NCI-H2081 (cell line): Measurements from ENCODE around the gene CADM2.

Experiments used
- DNase-seq, 2 experiments: peaks; one replicate each; lab custom pipeline; 2025; lab: John Stamatoyannopoulos, UW

The CADM2 gene

DNA sequence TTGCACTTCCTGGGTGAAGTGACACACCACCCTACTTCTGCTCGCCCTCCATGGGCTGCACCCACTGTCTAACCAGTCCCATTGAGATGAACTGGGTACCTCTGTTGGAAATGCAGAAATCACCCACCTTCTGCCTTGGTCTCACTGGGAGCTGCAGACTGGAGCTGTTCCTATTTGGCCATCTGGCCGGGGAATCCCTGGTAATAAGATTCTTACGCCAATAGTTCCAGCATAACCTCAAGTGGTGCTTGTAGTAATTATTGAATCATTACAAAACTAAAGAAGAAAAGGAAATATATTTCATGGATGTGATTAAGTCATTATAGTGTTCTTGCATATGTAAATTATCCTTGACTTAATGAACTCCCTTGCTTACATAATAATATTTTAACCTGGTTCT, 841.9 kb downstream of the CADM2 start:
- DNase-seq = no peak

- peak; percentile 22 to 62 for DNase-seq
Measured at GRCh38 chr3:85801955-85802354, 843.2 kb downstream of the CADM2 start.

- no peak for DNase-seq
Measured at GRCh38 chr3:85808755-85809154, 850.0 kb downstream of the CADM2 start.

DNA sequence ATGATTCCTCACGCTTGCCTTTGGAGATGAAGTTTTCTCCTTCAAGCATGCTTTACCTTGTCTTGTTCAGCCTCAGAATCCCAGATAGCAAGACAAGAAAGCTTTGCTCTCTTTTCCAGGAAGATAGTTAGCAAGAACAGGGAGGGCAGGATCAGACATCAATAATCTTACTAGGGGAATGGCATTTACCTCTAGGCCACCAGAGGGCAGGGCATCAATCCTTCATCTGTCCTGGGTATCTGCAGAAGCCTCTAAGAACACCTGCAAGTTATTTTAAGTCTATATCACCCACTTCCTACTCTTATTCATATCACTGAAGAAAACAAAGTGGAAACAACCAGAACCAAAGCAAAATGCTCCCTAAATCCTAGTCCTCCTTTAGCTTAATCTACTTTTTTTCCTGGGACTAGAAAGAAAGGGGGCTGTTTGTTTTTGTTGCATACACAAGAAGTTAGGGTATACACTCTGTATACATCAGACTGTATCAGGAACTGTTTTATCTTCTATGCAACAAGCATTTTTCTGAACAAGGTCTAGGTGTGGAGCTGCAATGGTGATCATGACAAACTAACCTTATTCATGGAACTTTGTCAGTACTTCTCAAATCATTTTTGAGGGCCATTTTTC, 862.5 kb downstream of the CADM2 start:
- peak; percentile 41 to 42 for DNase-seq

DNA sequence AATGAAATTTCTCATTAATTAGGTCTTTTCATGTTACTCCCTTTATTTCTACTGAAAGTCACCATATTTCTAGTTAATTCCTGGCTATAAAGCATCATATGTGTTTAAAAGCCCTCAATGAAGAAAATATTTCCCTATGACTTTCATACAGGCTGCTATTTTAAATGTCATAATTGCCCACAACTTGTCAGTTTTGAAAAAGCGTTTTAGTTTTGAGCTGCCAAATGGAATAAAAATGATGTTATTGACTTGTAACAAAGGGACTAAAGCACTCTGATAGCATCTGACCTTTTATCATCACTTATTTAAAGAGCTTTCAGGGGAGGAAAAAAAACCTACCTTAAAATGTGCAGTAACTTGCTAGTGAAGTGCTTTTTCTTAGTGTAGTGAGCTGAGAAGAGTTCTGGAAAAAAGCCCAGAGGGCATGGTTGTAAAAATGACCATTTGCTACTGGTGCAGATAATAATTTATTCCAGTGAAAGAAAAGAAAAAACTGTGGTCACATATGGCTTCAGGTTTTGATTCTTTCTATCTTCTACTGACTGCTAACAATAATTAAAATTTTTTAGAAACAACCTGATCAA, 877.2 kb downstream of the CADM2 start:
- no peak for DNase-seq

DNA sequence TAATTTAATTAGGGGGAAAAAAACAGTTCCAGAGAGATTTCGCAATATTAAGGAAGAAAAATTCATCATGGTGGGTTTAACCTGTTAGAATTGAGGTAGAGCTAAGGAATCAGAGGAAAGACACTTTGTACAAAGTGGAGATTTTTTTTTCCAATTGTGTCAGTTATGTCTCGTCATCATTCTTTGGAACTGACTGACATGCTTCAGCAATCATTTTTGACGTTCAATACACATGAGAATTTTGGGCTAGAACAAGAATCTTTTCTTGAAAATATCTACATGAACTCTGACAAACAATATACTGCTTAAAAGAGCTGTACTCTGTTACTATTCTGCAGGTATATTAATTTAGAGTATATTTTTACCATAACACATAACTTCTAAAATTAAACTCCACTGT, 878.6 kb downstream of the CADM2 start:
- no peak for DNase-seq

GRCh38 chr3:85838921-85839320, 880.1 kb downstream of the CADM2 start:
- peak; percentile 34 to 82 for DNase-seq

DNA sequence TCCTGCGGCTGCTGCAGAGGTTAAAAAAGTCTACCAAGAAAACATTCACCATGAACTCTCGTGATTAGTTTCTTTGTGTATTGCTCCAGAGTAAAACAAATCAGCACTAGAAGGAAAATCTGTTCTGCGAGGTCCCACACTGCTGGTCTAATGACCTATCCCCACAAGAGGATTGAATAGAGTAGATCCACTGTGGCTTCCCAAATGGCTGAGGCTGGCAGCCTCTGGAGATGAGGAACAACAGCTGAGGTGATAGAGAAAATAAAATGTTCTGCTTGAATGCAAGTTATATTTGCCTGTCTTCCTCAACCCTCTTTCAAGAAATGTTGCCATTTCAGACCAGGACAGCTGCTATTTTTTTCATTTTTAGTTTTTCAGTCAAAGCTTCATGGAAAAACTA, 883.3 kb downstream of the CADM2 start:
- no peak for DNase-seq

- peak; percentile 30 to 72 for DNase-seq
Measured at GRCh38 chr3:85846940-85847339, 888.2 kb downstream of the CADM2 start.

DNA sequence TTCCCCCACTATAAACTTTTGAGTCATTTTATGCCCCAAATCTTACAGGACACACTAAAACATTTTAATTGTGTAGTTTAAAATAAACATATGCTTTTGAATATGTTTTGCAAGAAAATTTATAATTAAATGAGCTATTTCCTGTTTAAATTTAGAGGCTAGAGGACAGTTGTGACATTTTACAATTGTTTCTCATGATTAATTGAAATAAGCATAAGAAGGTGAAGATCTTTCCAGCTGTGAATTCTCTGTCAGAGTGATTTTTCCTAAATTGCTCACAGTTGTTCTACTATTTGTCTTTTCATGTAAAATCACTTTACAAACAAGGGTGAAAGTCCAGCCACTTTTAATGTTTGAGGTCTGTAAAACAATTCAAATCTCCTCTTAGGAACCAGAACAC, 892.3 kb downstream of the CADM2 start:
- peak in 1 of 2 experiments; percentile 25 for DNase-seq

- DNase-seq = no peak
Measured at GRCh38 chr3:85853805-85854204, 895.0 kb downstream of the CADM2 start.

DNA sequence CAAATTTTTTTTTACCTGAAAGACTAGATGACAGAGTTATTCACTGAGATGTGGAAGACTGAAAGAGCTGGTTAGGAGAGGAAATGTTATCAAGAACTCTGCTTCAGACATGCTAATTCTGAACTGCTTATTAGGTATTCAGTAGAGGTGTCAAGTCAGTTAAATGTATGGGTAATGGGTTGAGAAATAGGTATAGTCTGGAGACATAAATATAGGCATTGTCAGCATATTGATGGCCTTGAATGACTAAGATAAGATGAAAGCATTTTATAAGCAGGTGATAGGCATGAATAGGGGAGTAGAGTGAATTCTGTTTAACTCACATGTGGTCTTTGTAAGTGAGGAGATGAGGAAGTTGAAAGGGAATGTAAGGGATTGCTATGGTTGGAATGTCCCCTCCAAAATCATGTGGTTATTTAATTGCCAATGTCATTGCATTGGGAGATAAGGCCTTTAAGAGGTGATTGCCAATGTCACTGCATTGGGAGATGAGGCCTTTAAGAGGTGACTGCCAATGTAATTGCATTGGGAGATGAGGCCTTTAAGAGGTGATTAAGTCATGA, 904.2 kb downstream of the CADM2 start:
- DNase-seq = no peak

GRCh38 chr3:85864896-85865295, 906.1 kb downstream of the CADM2 start:
- DNase-seq = no peak

DNA sequence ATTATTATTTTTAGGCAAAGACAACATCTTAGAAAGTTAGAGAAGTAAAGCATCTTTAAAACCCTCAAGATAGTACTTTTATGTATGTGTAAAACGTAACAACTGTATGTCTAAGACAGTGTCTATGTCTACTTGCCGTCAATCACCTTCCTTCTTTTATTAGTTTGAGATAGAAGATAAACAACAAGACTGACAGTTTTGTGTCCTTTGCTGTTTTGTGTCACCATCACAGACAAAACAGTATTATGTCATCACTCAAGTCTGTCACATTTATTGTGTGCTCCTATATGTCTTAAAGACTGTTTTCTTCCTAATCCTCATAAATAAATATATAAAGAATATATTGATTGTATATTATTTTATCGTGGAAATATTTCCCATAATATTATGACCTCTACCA, 908.3 kb downstream of the CADM2 start:
- DNase-seq = no peak

DNA sequence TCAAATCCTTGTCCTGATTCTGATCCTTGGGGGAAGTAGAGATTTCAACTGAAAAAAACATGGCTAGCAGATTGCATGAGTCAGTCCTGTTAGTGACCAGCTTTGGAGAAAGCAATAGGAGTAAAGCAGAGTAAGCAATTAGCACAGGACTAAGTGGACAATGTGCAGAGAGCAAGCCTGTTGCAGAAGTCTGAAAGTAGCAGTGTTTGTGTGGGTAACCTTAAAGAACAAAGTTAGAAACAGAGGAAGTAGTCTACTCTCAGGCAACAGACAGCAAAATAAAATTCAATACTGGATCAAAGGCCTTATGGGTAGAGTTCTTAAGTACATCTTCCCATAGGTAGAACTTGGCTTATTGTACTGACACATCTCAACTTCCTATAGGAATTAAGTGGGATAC, 916.8 kb downstream of the CADM2 start:
- no peak for DNase-seq

DNA sequence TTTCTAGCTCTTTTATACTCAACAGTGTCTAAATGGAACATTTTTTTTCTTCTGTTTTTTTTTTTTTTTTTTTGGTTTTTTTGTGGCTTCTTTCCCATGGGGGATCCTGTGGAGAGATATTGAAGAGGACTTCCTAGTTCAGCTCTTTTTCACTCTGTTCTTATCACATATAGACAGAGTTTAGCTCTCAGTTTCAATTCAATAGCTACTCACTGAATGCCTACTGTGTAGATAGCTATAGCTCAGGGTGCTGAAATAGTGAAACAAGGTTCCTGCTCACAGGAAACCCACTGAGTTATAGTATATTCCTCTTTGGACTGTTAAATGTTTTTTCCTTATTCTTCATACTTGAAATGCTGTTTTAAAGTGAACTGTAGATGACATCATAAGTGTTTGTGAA, 918.8 kb downstream of the CADM2 start:
- DNase-seq = no peak

DNA sequence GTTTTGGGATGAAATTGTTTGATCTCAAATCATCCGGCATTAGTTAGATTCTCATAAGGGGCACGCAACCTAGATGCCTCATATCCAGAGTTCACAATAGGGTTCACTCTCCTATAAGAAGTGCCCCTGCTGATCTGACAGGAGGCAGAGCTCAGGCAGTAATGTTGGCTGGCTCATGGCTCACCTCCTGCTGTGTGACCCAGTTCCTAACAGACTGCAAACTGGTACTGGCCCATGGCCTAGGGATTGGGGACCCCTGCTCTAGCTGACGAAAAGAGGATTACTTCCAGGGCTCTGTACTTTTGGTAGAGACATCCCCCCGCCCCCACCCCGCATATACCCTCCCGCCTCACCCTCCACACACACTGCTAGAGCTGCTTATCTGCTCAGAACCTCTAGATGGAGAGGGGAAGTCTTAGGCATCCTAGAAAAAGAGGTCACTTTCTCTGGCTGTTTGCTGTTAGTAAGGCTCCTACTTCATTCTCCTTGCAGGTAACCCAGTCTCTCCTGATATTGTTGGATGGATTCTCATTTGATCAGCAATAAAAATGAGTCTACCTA, 923.1 kb downstream of the CADM2 start:
- DNase-seq = no peak

GRCh38 chr3:85890043-85890555, 931.3 kb downstream of the CADM2 start:
- no peak for DNase-seq

- DNase-seq = no peak
Measured at GRCh38 chr3:85903434-85903833, 944.6 kb downstream of the CADM2 start.

DNA sequence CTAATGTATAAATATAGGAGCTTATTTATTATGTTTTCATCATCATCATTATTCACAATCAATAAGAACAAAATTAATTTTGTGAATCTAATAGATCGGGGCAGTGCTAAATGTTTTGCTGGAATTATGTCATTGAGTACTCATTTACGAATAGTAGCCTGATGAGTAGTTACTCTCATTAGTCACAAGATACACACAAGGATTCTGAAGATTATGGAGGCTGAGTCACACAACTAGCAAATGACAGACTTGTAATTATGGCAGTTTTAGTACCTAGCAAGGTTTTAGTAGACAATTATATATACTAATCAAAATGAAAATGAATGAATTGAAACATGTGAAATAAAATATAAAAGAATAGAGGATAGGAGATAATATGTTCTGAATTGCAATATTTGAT, 954.2 kb downstream of the CADM2 start:
- no peak for DNase-seq

DNA sequence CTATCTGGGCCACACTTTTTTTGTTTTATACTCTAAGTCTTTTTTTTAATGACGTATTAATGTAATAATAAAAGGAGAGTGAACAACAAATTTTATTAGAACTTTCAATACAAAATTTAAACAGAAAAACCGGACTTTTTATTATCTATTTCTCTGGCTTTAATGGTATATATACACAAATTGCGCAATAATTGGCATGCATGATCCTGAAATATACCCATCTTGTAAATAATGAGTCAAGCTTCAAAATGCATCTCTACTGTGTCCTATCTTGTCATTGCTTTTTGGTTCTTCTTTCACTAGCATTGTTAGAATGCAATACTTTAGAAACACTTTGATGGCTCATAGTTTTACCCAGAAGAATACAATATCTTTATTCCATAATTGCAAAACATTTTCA, 963.6 kb downstream of the CADM2 start:
- no peak for DNase-seq

DNA sequence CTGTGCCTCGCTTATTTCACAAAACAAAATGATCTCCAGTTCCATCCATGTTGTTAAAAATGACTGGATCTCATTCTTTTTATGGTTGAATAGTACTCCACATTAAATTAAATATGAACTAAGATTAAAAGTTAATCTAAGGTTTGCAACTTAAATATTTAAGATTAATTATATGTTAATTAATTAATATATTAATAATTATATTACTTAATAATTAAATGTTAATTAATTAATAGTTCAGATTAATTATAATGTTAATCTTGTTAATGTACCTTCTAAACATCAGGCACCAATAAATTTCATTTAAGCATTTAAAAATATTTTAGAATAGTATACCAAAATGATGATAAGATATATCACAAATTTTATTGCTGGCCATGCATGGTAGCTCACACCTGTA, 971.9 kb downstream of the CADM2 start:
- DNase-seq = no peak

DNA sequence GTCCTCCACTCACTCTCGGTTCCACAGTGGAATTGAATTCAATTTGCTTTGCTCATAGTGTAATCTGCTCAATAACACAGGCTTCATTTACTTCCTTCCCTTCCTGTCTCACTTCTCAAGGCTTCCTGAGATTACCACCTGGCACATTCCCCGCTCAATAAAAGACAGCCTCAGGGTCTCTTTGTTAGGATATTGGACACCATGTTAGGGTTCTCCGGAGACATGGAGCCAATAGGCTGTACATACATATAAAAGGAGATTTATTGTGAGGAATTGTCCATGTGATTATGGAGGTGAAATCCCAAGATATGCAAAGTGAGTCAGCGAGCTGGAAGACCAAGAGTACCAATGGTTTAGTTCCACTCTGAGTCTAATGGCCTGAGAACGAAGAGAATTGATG, 974.5 kb downstream of the CADM2 start:
- DNase-seq = no peak
